GM12878 (cell line): ENCODE measurements around the gene THY1. TPM values are rescaled to one million over a fixed set of nuclear protein-coding genes. Genes with fewer than 3 reads are reported as not detected.

ENCODE experiments used
- ZBTB4 ChIP-seq: fragments of 450-650 bp; formaldehyde crosslinking; IDR thresholded peaks from 2 replicates; pipeline ENCODE4 v1.4.0; 2022; ENCODE audit warnings: mild to moderate bottlenecking, moderate library complexity
- ZBTB40 ChIP-seq: fragments of 450-650 bp; IDR thresholded peaks from 2 replicates; pipeline ENCODE4 v1.6.1; 2016; ENCODE audit warnings: mild to moderate bottlenecking, moderate library complexity, borderline replicate concordance
- polyA plus RNA-seq, 11 experiments: library from polyadenylated mRNA; depleted of rRNA in 4 of 11; unstranded in 6 of 11; stranded (reverse) in 5 of 11; fragments of >200 nt; fragmentation: Nextera tagmentation in 4 of 11; fragmentation: Illumina TruSeq in 1 of 11; extraction: Ambion mirVana in 4 of 11; extraction: Trizol in 1 of 11; gene quantifications; 1 replicate in 1 of 11; 2 replicates in 10 of 11; pipeline versions ENCODE4 v1.2.1 to v1.2.3, GENCODE V29; 2011 to 2016; ENCODE audit warnings: inconsistent platforms in 2 of 11, missing spikeins in 2 of 11, low read depth in 1 of 11
- total RNA-seq, 4 experiments: library from RNA; depleted of rRNA in 3 of 4; stranded (reverse); fragments of >200 nt in 3 of 4; fragmentation: Illumina TruSeq in 1 of 4; extraction: Trizol in 1 of 4; gene quantifications; 2 replicates each; pipeline versions ENCODE4 v1.2.1 to v1.2.3, GENCODE V29; 2013 to 2021

Gene THY1
- total and polyA plus RNA-seq, 10 of the 15 experiments (the other 5 are each of a cell fraction or from before 2014, with no cell fraction given): 0.86 to 20.1 (median 3.2) TPM

- TF ChIP-seq ZBTB4: no peak
- no peak for TF ChIP-seq ZBTB40
Observed at GRCh38 chr11:119376197-119376847, 46.6 kb downstream of the THY1 start (continued).
